ENCODE data around the gene TRIM71. TPM values are rescaled to one million over a fixed set of nuclear protein-coding genes. Genes with fewer than 3 reads are reported as not detected.

TRIM71 gene
- total RNA-seq, 3 donors from 2014 or later: not detected

GRCh38 chr3:32813180-32813579, 4.6 kb upstream of the TRIM71 start:
- no peak for DNase-seq
- Histone ChIP-seq H3K4me3 (no peak overlapping the region), H3K36me3 (ENCODE audit: low read depth) (no peaks in the 10 kb centered on the region), H3K9me3 (no peaks in the 10 kb centered on the region), H3K4me1 (ENCODE audit: low read depth) (peaks cover 13% of the 10 kb centered on the region)
- TF ChIP-seq CTCF (IDR thresholded peaks at IDR 0.05): no peak
- ATAC-seq: no peak
- intact Hi-C loops (cut with DNase I, micrococcal nuclease): no loop called here

GRCh38 chr3:32814361-32814760, 3.4 kb upstream of the TRIM71 start:
- intact Hi-C loops (cut with DNase I, micrococcal nuclease): no loop called here
- Histone ChIP-seq H3K9me3 (no peaks in the 10 kb centered on the region), H3K4me3 (no peak overlapping the region), H3K4me1 (ENCODE audit: low read depth) (peaks cover 13% of the 10 kb centered on the region), H3K36me3 (ENCODE audit: low read depth) (no peaks in the 10 kb centered on the region)
- no peak for DNase-seq
- ATAC-seq: no peak
- TF ChIP-seq CTCF (IDR thresholded peaks at IDR 0.05): no peak

- no peak for TF ChIP-seq CTCF (IDR thresholded peaks at IDR 0.05)
- Histone ChIP-seq H3K4me1 (ENCODE audit: low read depth) (peaks cover 13% of the 10 kb centered on the region), H3K4me3 (no peak overlapping the region), H3K36me3 (ENCODE audit: low read depth) (no peaks in the 10 kb centered on the region), H3K9me3 (no peaks in the 10 kb centered on the region)
- DNase-seq: no peak
- ATAC-seq: no peak
- intact Hi-C loops (cut with DNase I, micrococcal nuclease): no loop called here
These were observed 1.9 kb upstream of the TRIM71 start for GRCh38 chr3:32815841-32816438.

GRCh38 chr3:32816439-32817256, 1.1 kb upstream of the TRIM71 start:
- no peak for DNase-seq
- TF ChIP-seq CTCF (IDR thresholded peaks at IDR 0.05): no peak
- no peaks in the 10 kb centered on the region for H3K36me3 ChIP-seq (ENCODE audit: low read depth)
- intact Hi-C loops (cut with DNase I, micrococcal nuclease): no loop called here
- no peak overlapping the region for H3K4me3 ChIP-seq
- ATAC-seq: no peak
- H3K9me3 ChIP-seq: no peaks in the 10 kb centered on the region
- H3K4me1 ChIP-seq (ENCODE audit: low read depth): peaks cover 13% of the 10 kb centered on the region

- H3K4me1 ChIP-seq (ENCODE audit: low read depth): peaks cover 13% of the 10 kb centered on the region
- no peaks in the 10 kb centered on the region for H3K9me3 ChIP-seq
- intact Hi-C loops (cut with DNase I, micrococcal nuclease): no loop called here
- no peak overlapping the region for H3K4me3 ChIP-seq
- H3K36me3 ChIP-seq (ENCODE audit: low read depth): no peaks in the 10 kb centered on the region
- no peak for ATAC-seq
- no peak for DNase-seq
- no peak for TF ChIP-seq CTCF (IDR thresholded peaks at IDR 0.05)
These were observed 590 bp upstream of the TRIM71 start for GRCh38 chr3:32817257-32817557.

All from mucosa of descending colon (tissue), 3 donors.